Endothelial cell of umbilical vein (primary cell): ENCODE results near the gene RELCH. TPM values are rescaled to one million over a fixed set of nuclear protein-coding genes. Genes with fewer than 3 reads are reported as not detected.

ENCODE experiments used
- BruUV-seq: library from RNA; stranded (reverse); fragments of 400-500 nt; replicated peaks from 2 replicates; lab custom pipeline; 2021; lab: Mats Ljungman, UMichigan
- CTCF ChIA-PET: fragments of 300-600, 350-600 bp; sonication (Branson Sonifier 250); formaldehyde crosslinking; loops from one replicate; lab custom pipeline; 2021; ENCODE audit warnings: antibody characterized with exemption, inconsistent platforms; lab: Charles Lee
- POLR2A ChIA-PET: fragments of 300-600, 350-600 bp; sonication (Branson Sonifier 250); formaldehyde crosslinking; loops from one replicate; lab custom pipeline; 2021; ENCODE audit warnings: antibody characterized with exemption, inconsistent platforms; lab: Charles Lee
- DNase-seq: peaks from one replicate; pipeline ENCODE4 v3.0.0-alpha.2; 2011; ENCODE audit warnings: low read depth, low spot score
- FAIRE-seq: peaks from 2 replicates; lab custom pipeline; 2011; peaks lifted over from hg19 to GRCh38; lab: Jason Lieb, UNC
- H2AFZ ChIP-seq: 2 replicates; pipeline ENCODE4 v1.6.0; 2012; ENCODE audit warnings: low read depth, low read length, control low read depth, inconsistent platforms
- H3K27ac ChIP-seq: 2 replicates; pipeline ENCODE4 v1.5.1; 2011; ENCODE audit warnings: low read depth, mild to moderate bottlenecking, control low read depth, low read length, moderate library complexity; ENCODE audit not compliant: insufficient read depth
- H3K27me3 ChIP-seq, 2 experiments: 2 replicates each; pipeline versions ENCODE4 v1.6.0 to v1.6.1; 2011; ENCODE audit warnings: low read length in 2 of 2, mixed read lengths in 1 of 2; ENCODE audit not compliant: control insufficient read depth in 2 of 2, insufficient read depth in 2 of 2
- H3K36me3 ChIP-seq, 2 experiments: 2 replicates in 1 of 2; 3 replicates in 1 of 2; pipeline ENCODE4 v1.5.1; 2011; ENCODE audit warnings: low read length in 2 of 2, mild to moderate bottlenecking in 1 of 2, moderate library complexity in 1 of 2; ENCODE audit not compliant: control insufficient read depth in 2 of 2, insufficient read depth in 2 of 2; ENCODE audit errors: extremely low read depth in 1 of 2
- H3K4me1 ChIP-seq: 3 replicates; pipeline ENCODE4 v1.5.1; 2011; ENCODE audit warnings: mild to moderate bottlenecking, low read length; ENCODE audit not compliant: control insufficient read depth, insufficient read depth; ENCODE audit errors: extremely low read depth
- H3K4me2 ChIP-seq: 2 replicates; pipeline ENCODE4 v1.6.1; 2011; ENCODE audit warnings: low read length, control low read depth, mixed read lengths; ENCODE audit not compliant: insufficient read depth
- H3K4me3 ChIP-seq, 3 experiments: fragments of 200-600 bp in 1 of 3; sonication (generic), shearing (Covaris generic) in 1 of 3; replicated peaks in 1 of 3; 2 replicates each; pipeline ENCODE4 v1.5.1; 2011 to 2016; ENCODE audit warnings: control low read depth in 3 of 3, low read length in 3 of 3, mild to moderate bottlenecking in 2 of 3, inconsistent platforms in 1 of 3, low read depth in 1 of 3, moderate library complexity in 1 of 3; ENCODE audit not compliant: insufficient read depth in 1 of 3
- H3K79me2 ChIP-seq: 2 replicates; pipeline ENCODE4 v1.6.0; 2012; ENCODE audit warnings: low read length, inconsistent platforms; ENCODE audit not compliant: control insufficient read depth, insufficient read depth
- H3K9ac ChIP-seq: replicated peaks from 2 replicates; pipeline ENCODE3; 2011; ENCODE audit warnings: low read length, control low read depth; ENCODE audit not compliant: insufficient read depth; ENCODE audit errors: extremely low read depth
- H3K9me1 ChIP-seq: replicated peaks from 3 replicates; pipeline ENCODE4 v1.6.0; 2011; ENCODE audit warnings: mild to moderate bottlenecking, low read length; ENCODE audit not compliant: control insufficient read depth, insufficient read depth; ENCODE audit errors: extremely low read depth
- H3K9me3 ChIP-seq: replicated peaks from 2 replicates; pipeline ENCODE4 v1.5.1; 2012; ENCODE audit warnings: low read length, inconsistent platforms; ENCODE audit not compliant: control insufficient read depth, insufficient read depth
- H4K20me1 ChIP-seq: replicated peaks from 2 replicates; pipeline ENCODE3; 2011; ENCODE audit warnings: mild to moderate bottlenecking, low read length; ENCODE audit not compliant: control insufficient read depth, insufficient read depth; ENCODE audit errors: extremely low read depth
- EZH2 ChIP-seq: IDR thresholded peaks from 2 replicates; pipeline ENCODE4 v1.6.1; 2012; ENCODE audit warnings: borderline replicate concordance, low read depth, mild to moderate bottlenecking, moderate library complexity, low read length, inconsistent platforms; ENCODE audit not compliant: severe bottlenecking
- FOS ChIP-seq: IDR thresholded peaks from 2 replicates; pipeline ENCODE4 v1.6.1; 2011; ENCODE audit warnings: mild to moderate bottlenecking, low read length, moderate library complexity, borderline replicate concordance; ENCODE audit not compliant: insufficient read depth
- GATA2 ChIP-seq: IDR thresholded peaks from 2 replicates; pipeline ENCODE4 v1.7.0; 2011; ENCODE audit warnings: low read depth, mild to moderate bottlenecking, moderate library complexity, mixed read lengths, low read length; ENCODE audit not compliant: insufficient read length, insufficient read depth
- JUN ChIP-seq: IDR thresholded peaks from 2 replicates; pipeline ENCODE4 v1.6.1; 2011; ENCODE audit warnings: borderline replicate concordance, low read depth; ENCODE audit not compliant: insufficient read length, insufficient read depth
- MYC ChIP-seq: IDR thresholded peaks from one replicate; pipeline ENCODE4 v1.6.1; 2011; ENCODE audit warnings: mild to moderate bottlenecking, low read depth, low read length
- POLR2A ChIP-seq: IDR thresholded peaks from 2 replicates; pipeline ENCODE4 v1.6.1; 2012; ENCODE audit warnings: low read depth, mild to moderate bottlenecking, control low read depth, low read length
- POLR2AphosphoS5 ChIP-seq: IDR thresholded peaks from 2 replicates; pipeline ENCODE4 v1.6.1; 2012; ENCODE audit warnings: low read depth, mild to moderate bottlenecking, control low read depth, low read length, moderate library complexity; ENCODE audit not compliant: insufficient read depth
- dilution Hi-C: fragments of 300-500 bp; cut with MboI; formaldehyde crosslinking; loops from one replicate; pipeline ENCODE4 v1.15.0; 2019; ENCODE audit warnings: low sequenced_read_pairs; ENCODE audit not compliant: extremely low pct_ligation_motif_present
- intact Hi-C: fragments of 100-400 bp; cut with micrococcal nuclease; formaldehyde crosslinking; loops from one replicate; pipeline ENCODE4 v1.10.0; 2022
- polyA plus RNA-seq, 4 experiments: library from polyadenylated mRNA; depleted of rRNA in 3 of 4; stranded (reverse) in 3 of 4; unstranded in 1 of 4; fragments of >200 nt; gene quantifications; 2 replicates each; pipeline versions ENCODE4 v1.2.1 to v1.2.3, GENCODE V29; 2011 to 2012; ENCODE audit warnings: missing spikeins in 1 of 4
- total RNA-seq: library from RNA; stranded (reverse); gene quantifications from 2 replicates; pipeline ENCODE4 v1.2.3, GENCODE V29; 2021
- TF ChIP-seq, protein P1 (sequence below): IDR thresholded peaks from 2 replicates; pipeline ENCODE4 v1.6.1; 2011; ENCODE audit not compliant: insufficient read depth, insufficient read length
- TF ChIP-seq, protein P2 (sequence below), 2 donors: IDR thresholded peaks; 1 replicate in 1 of 2; 2 replicates in 1 of 2; pipeline ENCODE4 v1.5.1; 2011; ENCODE audit warnings: low read length in 2 of 2, mild to moderate bottlenecking in 2 of 2, moderate library complexity in 2 of 2, control low read depth in 1 of 2, inconsistent platforms in 1 of 2, low read depth in 1 of 2; ENCODE audit not compliant: insufficient read depth in 1 of 2; ENCODE audit errors: extremely low read depth in 1 of 2

Gene RELCH
- total and polyA plus RNA-seq, 2 donors (not counting 3 experiments of a cell fraction or from before 2014, with no cell fraction given) = 6.6 to 25.2 TPM

DNA sequence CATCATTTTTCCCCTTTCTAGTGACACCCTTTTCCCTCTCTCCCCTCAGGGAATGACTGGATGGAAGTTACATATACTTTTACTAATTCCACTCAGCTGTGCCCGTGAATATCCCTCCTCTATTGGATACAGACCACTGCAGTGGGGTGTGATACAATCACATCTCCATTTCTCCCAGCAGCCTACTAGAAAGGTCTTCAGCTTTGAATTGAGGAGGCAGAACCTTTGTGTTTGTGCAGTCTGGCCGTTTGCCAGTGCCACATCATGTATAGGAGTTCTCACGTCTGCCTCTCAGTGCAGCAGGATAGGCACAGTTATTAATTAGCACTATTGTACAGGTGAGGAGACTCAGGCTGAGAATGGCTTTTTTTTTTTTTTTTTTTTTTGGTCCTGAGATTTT, 154.4 kb downstream of the RELCH start:
- Histone ChIP-seq H3K27me3 (no peaks in the 10 kb centered on the region), H3K9ac (no peak overlapping the region), H3K36me3 (no peaks in the 10 kb centered on the region), H3K4me2 (no peak overlapping the region), H4K20me1 (no peaks in the 10 kb centered on the region), H3K9me3 (no peaks in the 10 kb centered on the region), H3K79me2 (no peaks in the 10 kb centered on the region), H3K4me3 (no peak overlapping the region), H3K9me1 (no peaks in the 10 kb centered on the region), H2AFZ (no peak overlapping the region), H3K27ac (no peak overlapping the region), H3K4me1 (peaks cover 21% of the 10 kb centered on the region)
- ChIA-PET CTCF (interaction anchor here (1.1 to 1.7 kb wide), 3 partner anchors 12 to 92 kb away, joined by 3 to 6 read pairs (median 4); partner anchors contain the start of gene TNFRSF11A), POLR2A (no interaction called here)
- no TSS peak for BruUV-seq
- intact Hi-C loops (no loop called here), dilution Hi-C loops (no loop called here)
- no peak for TF ChIP-seq FOS
- TF ChIP-seq GATA2 = no peak
- TF ChIP-seq POLR2A = no peak
- TF ChIP-seq MYC = no peak
- TF ChIP-seq, protein P1, sequence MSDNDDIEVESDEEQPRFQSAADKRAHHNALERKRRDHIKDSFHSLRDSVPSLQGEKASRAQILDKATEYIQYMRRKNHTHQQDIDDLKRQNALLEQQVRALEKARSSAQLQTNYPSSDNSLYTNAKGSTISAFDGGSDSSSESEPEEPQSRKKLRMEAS = no peak
- TF ChIP-seq POLR2AphosphoS5 = no peak
- TF ChIP-seq JUN = no peak
- no peak for TF ChIP-seq EZH2
- TF ChIP-seq, protein P2, sequence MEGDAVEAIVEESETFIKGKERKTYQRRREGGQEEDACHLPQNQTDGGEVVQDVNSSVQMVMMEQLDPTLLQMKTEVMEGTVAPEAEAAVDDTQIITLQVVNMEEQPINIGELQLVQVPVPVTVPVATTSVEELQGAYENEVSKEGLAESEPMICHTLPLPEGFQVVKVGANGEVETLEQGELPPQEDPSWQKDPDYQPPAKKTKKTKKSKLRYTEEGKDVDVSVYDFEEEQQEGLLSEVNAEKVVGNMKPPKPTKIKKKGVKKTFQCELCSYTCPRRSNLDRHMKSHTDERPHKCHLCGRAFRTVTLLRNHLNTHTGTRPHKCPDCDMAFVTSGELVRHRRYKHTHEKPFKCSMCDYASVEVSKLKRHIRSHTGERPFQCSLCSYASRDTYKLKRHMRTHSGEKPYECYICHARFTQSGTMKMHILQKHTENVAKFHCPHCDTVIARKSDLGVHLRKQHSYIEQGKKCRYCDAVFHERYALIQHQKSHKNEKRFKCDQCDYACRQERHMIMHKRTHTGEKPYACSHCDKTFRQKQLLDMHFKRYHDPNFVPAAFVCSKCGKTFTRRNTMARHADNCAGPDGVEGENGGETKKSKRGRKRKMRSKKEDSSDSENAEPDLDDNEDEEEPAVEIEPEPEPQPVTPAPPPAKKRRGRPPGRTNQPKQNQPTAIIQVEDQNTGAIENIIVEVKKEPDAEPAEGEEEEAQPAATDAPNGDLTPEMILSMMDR (IDR thresholded peaks at IDR 0.05; ENCODE audit: extremely low read depth in 1 of 2, insufficient read depth in 1 of 2, low read depth in 1 of 2, low read length in 2 of 2) = no peak
- FAIRE-seq (no peak), DNase-seq (peak; percentile 30)
